Measurements from ENCODE around the gene PDLIM1.

GRCh38 chr10:95296764-95297163 lies 6.0 kb upstream of the PDLIM1 start:
- TF ChIP-seq EZH2 (IDR thresholded peaks at IDR 0.05; ENCODE audit: borderline replicate concordance, low read length) (no peak), CTCF (IDR thresholded peaks at IDR 0.05; ENCODE audit: low read length) (no peak)
